GM21423 (cell line): ENCODE results near the gene MAPK1.
"Not testable (repeated sequence)": the region's sequence is repeated elsewhere in the genome, so short reads cannot be mapped to it uniquely, and the experiment has no call there.

Experiments used
- ATAC-seq: cut with Tn5 transposase; IDR thresholded peaks from one replicate; pipeline ENCODE4 v1.9.1; 2021; ENCODE audit warnings: mild to moderate bottlenecking, moderate library complexity; ENCODE audit not compliant: unreplicated experiment

Gene MAPK1

DNA sequence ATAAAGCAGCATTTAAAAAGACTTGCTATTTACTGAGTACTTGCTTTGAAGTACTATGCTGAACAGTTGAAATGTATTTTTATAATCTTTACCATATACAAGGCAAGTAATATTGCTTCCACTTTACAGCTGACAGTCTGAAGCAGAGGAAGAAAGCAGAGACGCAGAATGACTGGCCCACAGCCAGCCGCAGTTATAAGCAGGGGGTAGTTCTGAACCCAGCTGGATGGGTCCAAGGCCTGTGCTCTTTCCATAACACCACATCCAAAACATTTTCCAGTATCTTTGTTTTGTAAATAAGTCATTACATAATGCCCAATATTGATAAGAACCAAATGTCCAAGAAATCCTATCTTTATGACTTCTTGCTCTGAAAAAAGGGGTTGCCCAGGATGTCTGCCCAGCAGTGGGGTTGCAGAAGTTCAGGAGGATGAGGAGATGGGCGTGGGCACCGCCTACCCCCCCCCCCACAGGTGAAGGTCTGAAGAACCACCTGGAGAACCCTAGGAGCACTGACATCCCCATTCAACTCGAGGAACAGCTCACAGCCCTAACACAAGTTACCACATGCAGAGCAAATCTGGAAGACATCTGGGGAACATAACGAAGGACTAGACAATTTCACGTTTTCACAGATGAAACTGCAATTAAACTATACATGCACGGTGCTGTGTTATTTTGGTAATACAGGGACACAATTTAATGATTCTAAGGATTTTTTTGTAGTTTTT is 107.6 kb downstream of the MAPK1 start:
- ATAC-seq, result no peak

DNA sequence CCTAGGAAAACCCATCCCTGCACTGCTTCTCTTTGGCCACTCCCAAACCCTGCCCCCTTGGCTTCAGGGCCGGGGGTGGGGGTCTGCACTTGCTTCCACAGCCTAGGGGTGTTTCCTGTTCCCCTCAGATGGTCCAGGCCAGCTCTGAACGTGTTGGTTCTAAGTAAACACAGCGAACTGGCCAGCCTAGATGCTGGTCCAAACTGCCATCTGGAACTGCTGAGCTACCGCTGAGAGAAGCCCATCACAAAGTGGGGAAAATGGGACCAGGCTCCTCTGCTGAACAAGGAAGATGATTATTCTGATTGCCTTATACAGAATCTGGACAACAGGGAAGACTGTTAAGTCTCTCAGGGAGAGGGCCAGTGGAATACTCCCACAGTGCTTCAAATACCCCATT is 108.4 kb downstream of the MAPK1 start:
- ATAC-seq, result no peak

DNA sequence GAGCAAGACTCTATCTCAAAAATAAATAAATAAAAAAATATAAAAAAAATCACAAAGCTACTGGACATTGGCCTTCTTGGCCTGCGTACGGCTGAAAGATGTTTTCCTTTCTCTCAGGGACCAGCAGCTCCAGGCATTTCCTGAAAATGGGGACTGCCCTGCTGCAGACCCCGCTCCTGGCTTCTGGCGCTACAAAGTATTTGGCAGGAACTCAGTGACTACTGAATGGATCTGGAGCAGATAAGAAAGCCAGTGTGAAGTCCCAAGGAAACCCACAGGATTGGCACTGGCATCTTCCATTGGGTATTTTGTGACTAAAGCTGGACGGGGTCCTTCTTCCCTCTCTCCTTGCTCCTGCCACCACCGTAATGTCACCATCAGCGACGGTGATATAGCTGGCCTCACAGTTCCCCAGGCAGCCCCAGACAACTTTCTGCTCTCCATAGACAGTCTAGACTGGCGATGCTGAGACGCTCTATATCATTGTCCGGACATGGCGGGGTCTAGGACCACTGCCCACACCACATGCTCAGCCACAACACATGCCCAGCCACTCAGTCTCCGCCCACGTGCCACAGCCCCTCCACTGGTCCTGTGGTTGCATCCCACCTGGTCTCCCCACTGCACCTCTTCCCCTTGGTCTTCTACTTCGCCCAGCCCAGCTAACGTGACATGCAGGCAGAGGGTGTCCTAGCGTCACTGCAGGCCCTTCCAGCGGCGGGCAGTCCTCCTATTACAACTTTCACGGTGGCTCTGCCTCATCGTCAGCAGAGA is 109.2 kb downstream of the MAPK1 start:
- ATAC-seq, result no peak

DNA sequence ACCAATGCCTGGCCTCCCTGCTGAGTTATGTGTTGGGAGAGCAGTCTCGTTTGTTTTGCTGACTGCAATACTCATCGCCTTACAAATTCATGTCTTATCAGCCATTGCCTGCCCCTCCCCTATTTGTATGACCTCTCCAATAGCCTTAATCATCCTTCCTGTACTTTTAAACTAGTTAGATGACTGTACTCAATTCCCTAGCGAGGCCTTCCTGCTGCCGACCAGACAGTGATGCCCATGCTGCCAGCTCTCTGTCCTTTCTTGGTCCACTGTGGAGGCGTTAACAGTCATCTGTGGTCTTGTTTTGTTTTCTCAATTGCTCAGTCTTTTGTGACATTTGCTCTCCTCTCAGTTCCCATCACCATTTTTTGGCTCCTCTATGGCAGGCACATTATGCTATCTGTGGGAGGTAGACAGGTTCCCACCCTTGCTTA is 111.6 kb downstream of the MAPK1 start:
- peak; percentile 41 for ATAC-seq

DNA sequence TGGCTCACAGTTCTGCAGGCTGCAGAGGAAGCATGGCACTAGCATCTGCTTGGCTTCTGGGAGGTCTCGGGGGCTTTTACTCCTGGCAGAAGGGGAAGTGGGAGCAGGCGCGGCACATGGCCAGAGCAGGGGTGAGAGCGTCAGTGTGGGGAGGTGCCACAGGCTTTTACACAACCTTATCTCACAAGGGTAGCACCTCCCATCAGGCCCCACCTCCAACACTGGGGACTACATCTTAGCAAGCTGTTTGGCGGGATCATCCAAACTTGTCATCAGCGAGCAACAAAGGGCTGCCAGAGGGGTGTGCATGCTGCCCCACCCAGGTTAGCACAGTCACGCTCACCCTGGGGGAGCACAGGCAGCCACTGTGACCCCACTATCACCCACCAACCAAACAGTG is 112.9 kb downstream of the MAPK1 start:
- ATAC-seq, result no peak

DNA sequence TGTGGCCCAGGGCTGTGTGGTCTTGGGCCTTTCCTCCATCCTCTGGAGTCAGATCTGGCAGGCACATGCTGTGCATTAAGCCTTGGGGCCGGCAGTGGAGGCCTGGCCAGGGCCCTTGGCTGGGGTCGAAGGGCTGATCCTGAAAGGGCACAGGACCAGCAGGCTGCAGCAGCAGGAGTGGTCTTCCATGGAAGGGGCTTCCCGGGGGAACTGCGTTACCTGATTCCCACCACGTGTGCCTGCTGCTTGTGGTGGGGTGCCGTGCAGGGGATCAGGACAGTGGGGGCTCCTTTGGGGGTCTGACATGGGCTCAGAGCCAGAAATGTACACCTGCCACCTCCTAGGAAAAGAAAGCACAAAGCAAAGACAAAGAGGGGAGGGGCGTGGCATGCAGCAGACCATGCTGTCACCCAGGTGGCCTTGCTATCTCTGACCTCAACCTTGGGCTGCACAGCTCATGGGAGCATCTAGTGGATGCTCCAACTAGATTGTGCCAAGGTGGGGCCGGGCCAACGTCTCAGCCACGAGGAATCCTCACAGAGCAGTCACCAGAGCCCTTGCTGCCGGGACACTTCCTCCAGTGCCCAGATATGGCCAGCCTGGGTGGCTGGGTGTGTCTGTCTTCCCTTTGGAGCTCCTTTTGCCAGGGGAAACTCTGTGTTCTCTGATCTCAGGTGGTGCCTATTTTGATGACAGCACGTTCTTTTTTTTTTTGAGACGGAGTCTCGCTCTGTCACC is 113.9 kb downstream of the MAPK1 start:
- ATAC-seq, result no peak

DNA sequence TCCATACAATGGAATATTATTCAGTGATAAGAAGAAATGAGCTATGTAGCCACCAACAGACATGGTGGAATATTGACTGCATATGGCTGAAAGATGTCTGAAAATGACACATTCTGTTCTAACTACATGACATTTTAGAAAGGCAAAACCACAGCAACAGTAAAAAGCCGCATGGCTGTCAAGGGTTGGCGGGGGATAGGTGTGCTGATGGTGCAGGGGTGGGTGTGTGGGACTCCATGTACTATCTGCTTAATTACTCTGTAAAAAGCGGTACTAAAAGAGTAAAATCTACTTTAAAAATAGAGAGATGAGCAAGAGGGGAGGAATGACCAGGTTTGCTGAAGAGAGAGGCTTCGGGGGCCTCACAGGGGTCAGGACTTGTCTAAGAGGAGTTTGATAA is 115.2 kb downstream of the MAPK1 start:
- ATAC-seq, result no peak

DNA sequence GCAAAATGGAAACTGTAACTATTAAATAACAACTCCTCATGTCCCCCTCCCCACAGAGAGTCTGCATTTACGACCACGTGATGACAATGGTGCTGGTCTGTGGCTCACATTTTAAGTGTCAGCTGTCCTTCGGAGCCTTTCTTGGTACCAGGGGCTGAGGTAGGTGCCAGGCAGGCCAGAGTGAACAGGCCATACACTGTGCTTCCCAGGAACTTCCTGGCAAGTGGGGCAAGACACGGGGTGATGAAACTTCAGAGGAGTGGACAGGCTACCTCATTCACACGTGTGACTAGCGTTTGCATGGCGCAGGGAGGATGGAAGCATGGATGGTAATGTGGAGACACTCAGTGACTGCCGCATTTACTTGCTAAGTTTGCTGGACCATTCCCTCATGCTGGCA is 121.5 kb downstream of the MAPK1 start:
- no peak for ATAC-seq

DNA sequence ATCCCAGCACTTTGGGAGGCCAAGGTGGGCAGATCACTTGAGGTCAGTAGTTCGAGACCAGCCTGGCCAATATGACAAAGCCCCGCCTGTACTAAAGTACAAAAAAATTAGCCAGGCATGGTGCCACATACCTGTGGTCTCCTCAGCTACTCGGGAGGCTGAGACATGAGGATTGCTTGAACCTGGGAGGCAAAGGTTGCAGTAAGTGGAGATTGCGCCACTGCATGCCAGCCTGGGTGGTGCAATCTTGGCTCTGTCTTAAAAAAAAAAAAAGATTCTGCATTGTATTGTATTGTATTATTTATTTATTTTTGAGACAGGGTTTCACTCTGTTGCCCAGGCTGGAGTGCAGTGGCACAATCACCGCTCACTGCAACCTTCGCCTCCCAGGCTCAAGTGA is 122.5 kb downstream of the MAPK1 start:
- not testable (repeated sequence) for ATAC-seq

DNA sequence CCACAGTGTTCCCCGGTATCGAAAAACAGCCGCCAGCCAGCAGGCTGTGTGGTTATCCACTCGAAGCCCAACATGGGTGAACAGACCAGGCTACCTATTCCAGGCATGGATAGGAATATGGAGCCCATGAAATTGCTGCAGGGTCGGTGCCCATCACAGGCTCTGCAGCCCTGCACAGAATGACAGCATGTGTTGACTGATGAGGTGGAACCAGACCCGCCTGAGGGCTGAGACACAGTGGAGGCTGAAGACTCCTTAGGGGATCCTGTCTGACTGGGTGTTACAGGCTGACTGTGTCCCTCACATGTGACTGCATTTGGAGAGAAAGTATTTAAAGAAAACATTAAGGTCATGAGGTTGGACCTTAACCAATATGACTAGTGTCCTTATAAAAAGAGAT is 125.7 kb downstream of the MAPK1 start:
- no peak for ATAC-seq

DNA sequence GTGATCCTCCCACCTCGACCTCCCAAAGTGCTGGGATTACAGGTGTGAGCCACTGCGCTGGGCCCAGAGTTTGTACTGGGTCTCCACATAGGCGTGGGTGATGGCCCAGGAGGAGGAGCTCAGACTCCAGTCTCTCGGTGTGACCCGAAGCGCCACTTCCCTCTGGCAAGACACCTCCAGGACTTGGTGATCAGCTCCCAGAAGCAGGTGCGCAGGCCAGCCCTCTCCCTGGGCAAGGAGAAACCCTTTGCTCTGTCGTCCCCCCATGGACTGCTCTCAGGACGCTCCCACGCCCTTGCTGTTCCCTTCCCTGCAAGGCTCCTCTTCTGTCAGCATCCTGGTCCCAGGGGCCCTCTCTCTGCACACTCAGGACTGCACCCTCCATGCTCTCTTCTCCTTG is 126.4 kb downstream of the MAPK1 start:
- no peak for ATAC-seq

DNA sequence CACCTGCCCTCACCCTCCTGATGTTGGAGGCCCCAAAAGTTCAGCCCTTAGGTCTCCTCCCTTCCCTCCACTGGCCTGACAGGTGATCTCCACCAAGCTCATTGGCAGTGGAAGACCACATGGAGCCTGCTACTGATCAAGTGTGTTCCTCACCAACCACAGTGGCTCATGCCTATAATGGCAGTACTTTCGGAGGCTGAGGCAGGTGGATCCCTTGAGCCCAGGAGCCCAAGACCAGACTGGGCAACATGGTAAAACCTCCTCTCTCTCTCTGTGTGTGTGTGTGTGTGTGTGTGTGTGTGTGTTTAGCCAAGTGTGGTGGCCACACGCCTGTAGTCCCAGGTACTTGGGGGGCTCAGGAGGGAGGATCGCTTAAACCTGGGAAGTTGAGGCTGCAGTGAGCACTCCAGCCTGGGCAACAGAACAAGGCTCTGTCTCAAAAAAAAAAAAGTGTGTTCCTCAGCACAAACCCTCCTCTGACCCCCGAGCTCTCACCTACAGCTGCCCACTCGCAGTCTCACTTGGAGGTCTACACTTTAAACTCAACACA is 127.5 kb downstream of the MAPK1 start:
- ATAC-seq, result no peak

DNA sequence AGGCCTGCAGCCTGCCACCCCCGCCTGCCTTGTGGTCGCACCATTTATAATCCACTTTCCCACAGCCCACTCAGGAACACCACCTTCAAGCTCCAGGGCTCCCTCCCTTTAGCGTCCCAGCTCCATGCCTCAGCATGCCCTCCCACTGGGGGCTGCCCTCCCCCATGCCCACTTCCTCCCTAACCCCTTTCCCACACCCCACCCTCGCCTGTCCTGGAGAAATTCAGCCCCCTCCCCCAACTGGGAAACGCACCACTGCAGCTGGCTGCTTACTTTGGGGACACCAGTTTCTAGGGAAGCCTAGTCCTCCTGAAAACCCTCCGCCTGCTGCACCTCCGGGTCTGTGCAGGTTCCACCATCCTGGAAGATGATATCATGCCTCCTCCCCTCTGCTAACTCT is 128.5 kb downstream of the MAPK1 start:
- no peak for ATAC-seq

DNA sequence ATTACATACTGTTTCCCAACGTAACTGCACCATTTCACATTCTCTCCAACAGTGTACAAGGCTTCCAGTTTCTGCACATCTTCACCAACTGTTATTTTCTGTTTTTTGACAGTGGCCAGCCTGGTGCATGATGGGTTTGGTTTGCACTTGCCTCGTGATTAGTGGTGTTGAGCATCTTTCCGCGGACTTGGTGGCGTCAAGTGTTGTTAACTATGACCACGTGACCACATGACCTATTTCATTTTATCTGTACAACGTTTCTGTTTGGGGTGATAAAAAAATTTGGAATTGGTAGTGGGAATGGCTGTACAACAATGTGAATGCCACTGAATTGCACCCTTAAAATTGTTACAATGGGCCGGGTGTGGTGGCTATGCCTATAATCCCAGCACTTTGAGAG is 129.4 kb downstream of the MAPK1 start:
- ATAC-seq, result no peak

DNA sequence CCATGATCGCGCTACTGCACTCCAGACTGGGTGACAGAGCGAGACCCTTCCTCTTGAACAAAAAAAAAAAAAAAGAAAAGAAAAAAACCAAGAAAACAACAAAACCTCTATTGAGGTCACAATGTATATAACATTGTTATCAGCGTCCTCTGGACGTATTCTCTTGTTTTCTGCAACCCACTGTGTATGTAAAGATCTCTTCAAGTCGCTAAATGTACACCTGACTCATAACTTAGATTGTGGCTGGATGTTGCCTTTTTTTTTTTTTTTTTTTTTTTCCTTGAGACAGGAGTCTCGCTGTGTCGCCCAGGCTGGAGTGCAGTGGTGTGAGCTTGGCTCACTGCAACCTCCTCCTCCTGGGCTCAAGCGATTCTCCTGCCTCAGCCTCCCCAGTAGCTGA is 130.5 kb downstream of the MAPK1 start:
- no peak for ATAC-seq

DNA sequence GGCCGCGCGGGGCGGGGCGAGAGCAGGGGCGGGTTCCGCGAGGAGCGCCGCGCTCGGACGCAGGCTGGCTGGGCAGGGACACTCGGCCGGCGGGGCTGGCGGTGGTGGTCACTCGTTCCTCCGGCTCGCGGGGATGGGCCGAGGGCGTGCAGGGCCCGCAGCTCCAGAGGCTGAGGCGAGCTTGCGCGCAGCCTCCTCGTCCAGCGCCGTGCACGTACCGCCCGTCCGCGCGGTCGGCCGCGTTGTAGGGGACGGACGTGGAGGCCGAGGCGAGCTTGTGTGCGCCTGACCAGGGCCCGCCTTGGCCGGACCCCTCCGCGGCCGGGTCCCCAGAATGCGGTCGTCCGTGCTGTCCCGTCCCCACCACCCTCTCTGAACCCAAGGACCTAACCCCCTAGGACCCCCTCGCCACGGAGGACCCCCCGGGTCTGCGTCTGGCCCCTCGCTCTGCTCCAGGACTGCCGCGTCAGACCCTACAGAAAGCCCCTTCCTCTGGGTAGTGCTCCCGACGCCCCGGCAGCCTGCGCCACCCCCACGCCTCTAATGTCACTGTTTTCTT is 131.3 kb downstream of the MAPK1 start:
- ATAC-seq, result no peak

DNA sequence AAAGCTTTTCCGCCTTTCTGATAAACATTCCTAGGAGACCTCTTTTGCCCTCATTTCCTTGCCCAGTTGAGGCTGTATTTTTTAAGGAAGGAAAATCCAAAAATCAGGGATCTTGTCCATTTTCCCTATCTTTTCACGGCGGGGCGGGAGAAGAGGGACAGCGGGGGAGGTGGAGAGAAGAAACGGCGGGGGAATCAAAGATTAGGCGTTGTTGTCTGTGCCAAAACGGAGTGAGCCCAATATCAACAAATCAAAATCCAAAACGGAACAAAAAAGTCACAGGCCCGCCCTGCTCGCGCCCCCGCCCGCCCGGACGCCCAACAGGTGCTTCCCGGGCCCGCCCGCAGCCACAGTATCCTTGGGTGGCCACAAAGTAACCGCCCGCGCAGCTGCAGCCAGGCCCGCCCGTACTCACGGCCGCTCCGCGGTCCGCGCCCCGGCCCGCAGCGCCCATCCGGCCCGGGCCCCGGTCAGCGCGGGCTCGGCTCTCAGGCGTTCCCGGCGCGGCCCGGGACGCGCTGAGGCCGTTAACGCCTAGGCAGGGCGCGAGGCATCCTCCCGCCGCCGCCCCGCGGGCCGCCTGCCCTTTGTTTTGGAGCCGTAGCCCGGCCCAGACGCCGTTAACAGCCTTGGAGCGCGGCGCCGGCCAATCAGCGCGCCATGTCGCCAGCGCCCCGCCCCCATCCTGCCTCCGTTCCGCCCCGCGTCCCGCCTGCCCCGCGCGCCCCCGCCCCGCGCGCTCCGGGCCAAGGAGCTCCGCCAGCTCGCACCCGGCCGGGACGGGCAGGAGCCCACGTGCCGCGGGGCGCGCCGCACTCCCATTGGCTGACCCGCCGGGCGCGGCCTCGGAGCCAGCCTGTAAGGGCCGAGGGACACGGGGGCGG is 132.0 kb downstream of the MAPK1 start, which contains the start of gene YPEL1:
Gene YPEL1, minus strand, starts transcription at position 595 of the 884 bp plus-strand sequence. CDS start 25,050 bp downstream, outside the sequence.
- peak; percentile 86 for ATAC-seq

DNA sequence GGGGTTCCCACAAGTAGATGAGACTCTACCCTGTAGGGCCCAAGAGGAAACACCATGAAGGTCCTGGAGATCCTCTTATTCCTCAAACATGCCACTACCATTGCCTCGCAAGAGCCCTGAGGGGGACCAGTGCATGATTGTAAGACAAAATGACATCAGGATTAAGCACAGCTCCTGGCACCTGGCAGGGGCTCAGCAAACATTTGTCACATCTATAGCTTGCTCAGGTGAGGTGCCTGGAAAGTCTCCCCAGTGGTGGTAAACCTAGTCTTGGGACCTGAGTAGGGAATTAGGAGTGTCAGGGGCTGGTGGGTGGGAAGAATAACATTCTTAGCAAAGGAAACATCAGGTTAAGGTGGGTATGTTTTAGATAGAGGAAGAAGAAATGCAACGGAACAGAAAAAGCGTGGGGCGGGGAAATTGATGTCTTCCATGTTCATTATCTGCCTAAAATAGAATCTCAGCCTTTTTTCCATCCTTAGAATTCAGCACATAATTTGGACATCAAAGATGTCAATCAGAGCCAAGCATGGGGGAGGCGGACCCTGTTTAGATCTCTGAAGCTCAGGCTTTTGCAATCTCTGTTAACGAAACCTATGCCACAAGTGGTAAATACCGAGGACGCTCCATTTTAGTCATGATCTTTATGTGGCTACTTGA is 132.8 kb downstream of the MAPK1 start:
- ATAC-seq, result no peak

DNA sequence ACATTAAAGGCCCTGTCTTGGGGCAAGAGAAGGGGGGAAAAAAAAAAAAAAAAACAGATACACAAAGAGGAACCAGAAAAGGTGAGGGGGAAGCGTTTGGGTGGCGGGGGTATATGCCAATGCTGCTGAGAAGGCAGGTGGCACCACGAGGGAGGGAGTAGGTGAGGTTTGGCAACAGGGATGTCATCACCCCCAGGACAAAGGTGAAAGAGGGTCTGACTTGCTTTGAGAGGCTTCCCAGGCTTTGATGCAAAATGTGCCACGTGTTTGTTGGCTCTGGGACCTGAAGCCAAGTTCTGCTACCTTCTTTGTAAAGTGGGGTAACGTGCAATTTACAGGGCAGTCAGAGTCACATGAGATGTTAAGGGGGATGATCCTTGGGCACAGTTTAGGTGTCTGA is 135.9 kb downstream of the MAPK1 start:
- no peak for ATAC-seq
